HUES6 (cell line): ENCODE data around the gene MICAL3.
"Not testable (repeated sequence)": the region's sequence is repeated elsewhere in the genome, so short reads cannot be mapped to it uniquely, and the experiment has no call there.

Source experiments
- H3K27ac ChIP-seq: 2 replicates; pipeline ENCODE4 v1.7.0; 2013; ENCODE audit warnings: low read depth, mild to moderate bottlenecking, low read length, inconsistent platforms
- H3K27me3 ChIP-seq: 2 replicates; pipeline ENCODE4 v1.6.1; 2013; ENCODE audit warnings: low read length; ENCODE audit not compliant: control insufficient read depth, insufficient read depth
- H3K36me3 ChIP-seq: 2 replicates; pipeline ENCODE4 v1.6.1; 2013; ENCODE audit warnings: low read length; ENCODE audit not compliant: control insufficient read depth, insufficient read depth
- H3K4me1 ChIP-seq: 2 replicates; pipeline ENCODE4 v1.6.1; 2013; ENCODE audit warnings: low read length; ENCODE audit not compliant: control insufficient read depth, insufficient read depth
- H3K4me3 ChIP-seq: 2 replicates; pipeline ENCODE4 v1.5.1; 2013; ENCODE audit warnings: low read depth, low read length
- H3K9ac ChIP-seq: one replicate; pipeline ENCODE4 v1.6.1; 2013; ENCODE audit warnings: mild to moderate bottlenecking, low read length
- H3K9me3 ChIP-seq: 2 replicates; pipeline ENCODE4 v1.6.1; 2013; ENCODE audit warnings: low read depth, low read length; ENCODE audit not compliant: control insufficient read depth, insufficient read depth

MICAL3 gene

DNA sequence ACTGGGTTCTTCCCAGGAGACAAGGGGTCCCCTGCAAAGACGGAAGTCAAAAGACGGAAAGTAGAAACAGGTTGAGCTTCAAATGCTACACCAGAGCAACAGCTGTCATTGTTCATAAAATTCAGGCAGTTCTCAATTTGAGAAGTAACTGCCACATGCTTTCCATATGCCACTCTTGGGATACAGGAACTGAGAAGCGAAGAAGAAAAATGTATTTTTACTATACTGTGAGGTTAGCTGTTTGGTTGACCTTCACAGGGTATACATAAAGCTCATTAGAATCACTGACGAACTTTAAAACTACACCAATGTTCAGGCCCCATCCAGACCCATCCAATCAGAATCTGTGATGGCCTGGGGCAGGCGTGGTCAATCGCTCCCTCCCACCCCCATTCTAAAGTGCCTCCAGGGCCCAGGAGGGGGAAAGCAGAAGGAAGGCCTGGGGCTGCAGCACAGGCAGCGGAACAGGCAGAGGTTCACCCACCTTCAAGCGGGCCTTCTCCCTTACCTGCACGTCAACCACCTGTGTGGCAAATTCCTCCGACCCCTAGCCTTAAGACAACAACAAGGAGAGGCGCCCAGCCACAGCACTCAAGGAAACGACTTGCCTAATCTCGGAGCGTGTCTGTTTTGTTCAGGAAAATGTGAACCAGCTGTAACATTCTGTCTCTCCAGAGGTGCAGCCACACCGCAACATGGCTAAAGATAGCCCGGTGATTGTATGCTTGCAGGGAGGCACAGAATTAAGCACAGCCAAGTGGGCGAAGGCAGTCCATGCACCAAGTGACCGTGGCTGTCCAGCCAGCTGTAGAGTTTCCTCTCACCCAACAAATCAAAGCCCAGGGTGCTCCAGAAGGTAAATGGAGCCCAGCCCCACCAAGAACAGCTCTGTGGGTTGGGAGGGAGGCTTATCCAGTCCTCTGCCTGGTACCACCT, 82.6 kb downstream of the MICAL3 start:
- Histone ChIP-seq H3K36me3 (0 out of 2 replicates have a peak, but pooled peaks cover 2% of the 10 kb centered on the region), H3K4me1 (peaks cover 51% of the 10 kb centered on the region), H3K4me3 (no peak overlapping the region), H3K9me3 (no peaks in the 10 kb centered on the region), H3K9ac (no peak overlapping the region), H3K27me3 (no peaks in the 10 kb centered on the region), H3K27ac (no peak overlapping the region)

DNA sequence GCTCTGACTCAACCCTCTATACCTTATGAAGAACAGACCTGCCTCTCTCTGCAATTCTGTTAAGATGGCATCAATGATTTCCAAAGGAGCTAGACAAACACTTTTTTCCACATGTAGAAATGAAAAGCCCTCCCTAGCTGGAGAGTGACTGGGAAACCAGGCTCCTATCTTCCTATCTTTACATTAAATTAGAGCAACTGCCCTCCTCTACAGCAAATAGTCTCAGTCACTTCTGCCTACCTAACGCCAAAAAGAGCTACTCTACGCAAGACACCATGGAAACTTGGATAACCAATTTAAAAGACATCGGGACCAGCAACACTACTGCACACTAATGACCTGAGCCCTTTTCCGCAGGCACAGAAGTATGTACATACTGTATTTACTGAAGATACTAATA, 84.8 kb downstream of the MICAL3 start:
- Histone ChIP-seq H3K4me1 (peaks cover 34% of the 10 kb centered on the region), H3K9ac (no peak overlapping the region), H3K9me3 (no peaks in the 10 kb centered on the region), H3K27me3 (no peaks in the 10 kb centered on the region), H3K27ac (no peak overlapping the region), H3K36me3 (0 out of 2 replicates have a peak, but pooled peaks cover 3% of the 10 kb centered on the region), H3K4me3 (no peak overlapping the region)

DNA sequence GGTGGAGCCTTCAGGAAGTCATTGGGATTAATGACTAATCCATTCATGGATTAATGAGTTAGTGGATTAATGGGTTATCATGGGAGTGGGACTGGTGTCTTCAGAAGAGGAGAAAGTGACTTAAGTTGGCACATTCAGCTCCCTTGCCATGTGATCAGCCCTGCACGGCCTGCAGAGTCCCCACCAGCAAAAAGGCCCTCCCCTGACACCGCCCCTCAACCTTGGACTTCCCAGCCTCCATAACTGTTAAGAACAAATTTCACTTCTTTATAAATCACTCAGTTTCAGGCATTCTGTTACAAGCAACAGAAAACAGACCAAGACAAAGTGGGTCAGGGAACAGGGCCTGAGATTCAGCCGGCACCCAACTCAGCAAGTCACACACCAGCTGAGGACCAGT, 85.3 kb downstream of the MICAL3 start:
- Histone ChIP-seq H3K4me1 (peaks cover 29% of the 10 kb centered on the region), H3K27me3 (no peaks in the 10 kb centered on the region), H3K9ac (no peak overlapping the region), H3K27ac (no peak overlapping the region), H3K4me3 (no peak overlapping the region), H3K36me3 (0 out of 2 replicates have a peak, but pooled peaks cover 3% of the 10 kb centered on the region), H3K9me3 (no peaks in the 10 kb centered on the region)

DNA sequence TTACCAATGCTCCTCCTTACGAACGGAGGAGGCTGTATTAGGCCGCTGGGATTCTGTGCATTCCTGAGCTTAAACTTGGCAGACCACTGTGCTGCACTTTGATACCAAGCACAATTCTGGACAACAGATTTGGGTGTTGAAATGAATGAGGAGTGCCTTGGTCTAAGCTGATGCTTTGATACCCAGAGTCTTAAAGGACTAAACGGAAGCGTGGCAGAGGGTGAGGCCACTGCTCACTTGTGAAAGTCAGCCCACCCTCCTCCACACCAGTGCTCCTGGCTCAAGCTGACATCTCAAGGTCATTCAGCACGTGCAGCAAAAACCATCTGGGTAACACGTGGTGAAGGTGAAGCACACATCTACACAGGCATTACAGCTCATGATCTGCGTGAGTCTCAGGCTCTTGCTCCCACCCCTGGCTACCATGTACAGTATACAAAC, 85.9 kb downstream of the MICAL3 start:
- Histone ChIP-seq H3K4me1 (peaks cover 24% of the 10 kb centered on the region), H3K9ac (no peak overlapping the region), H3K36me3 (0 out of 2 replicates have a peak, but pooled peaks cover 3% of the 10 kb centered on the region), H3K27me3 (no peaks in the 10 kb centered on the region), H3K27ac (no peak overlapping the region), H3K9me3 (no peaks in the 10 kb centered on the region), H3K4me3 (no peak overlapping the region)

DNA sequence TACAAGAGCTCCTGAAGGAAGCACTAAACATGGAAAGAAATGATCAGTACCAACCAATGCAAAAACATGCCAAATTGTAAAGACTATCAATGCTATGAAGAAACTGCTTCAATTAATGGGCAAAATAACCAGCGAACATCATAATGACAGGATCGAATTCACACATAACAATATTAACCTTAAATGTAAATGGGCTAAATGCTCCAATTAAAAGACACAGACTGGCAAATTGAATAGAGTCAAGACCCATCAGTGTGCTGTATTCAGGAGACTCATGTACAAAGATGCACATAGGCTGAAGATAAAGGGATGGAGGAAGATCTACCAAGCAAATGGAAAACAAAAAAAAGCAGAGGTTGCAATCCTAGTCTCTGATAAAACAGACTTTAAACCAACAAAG, 91.9 kb downstream of the MICAL3 start:
- not testable (repeated sequence) for H3K9me3 ChIP-seq, H3K27me3 ChIP-seq, H3K9ac ChIP-seq, H3K4me1 ChIP-seq, H3K4me3 ChIP-seq, H3K27ac ChIP-seq, H3K36me3 ChIP-seq

DNA sequence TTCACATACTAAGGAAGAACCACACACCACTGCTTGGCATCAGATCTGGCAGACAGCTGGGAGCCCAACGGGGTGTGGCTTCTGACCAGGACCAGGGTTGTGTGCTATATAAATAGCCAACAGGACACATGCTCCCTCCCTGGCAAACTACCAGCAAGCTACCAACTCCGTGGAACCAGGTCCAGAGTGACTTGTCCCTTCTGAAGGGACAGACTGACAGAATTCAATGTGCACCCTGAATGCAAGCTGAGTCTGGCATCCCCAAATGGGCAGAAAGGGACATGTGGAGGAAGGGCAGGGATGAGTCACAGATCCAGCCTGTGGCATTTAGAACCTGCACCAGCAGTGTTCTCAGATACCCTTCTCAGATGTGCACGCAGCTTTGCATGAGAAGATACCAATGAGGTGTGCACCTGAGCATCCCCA, 92.9 kb downstream of the MICAL3 start:
- no peaks in the 10 kb centered on the region for H3K9me3 ChIP-seq
- H3K27ac ChIP-seq: no peak overlapping the region
- H3K36me3 ChIP-seq: no peaks in the 10 kb centered on the region
- no peaks in the 10 kb centered on the region for H3K4me1 ChIP-seq
- H3K4me3 ChIP-seq: no peak overlapping the region
- no peaks in the 10 kb centered on the region for H3K27me3 ChIP-seq
- H3K9ac ChIP-seq: no peak overlapping the region

DNA sequence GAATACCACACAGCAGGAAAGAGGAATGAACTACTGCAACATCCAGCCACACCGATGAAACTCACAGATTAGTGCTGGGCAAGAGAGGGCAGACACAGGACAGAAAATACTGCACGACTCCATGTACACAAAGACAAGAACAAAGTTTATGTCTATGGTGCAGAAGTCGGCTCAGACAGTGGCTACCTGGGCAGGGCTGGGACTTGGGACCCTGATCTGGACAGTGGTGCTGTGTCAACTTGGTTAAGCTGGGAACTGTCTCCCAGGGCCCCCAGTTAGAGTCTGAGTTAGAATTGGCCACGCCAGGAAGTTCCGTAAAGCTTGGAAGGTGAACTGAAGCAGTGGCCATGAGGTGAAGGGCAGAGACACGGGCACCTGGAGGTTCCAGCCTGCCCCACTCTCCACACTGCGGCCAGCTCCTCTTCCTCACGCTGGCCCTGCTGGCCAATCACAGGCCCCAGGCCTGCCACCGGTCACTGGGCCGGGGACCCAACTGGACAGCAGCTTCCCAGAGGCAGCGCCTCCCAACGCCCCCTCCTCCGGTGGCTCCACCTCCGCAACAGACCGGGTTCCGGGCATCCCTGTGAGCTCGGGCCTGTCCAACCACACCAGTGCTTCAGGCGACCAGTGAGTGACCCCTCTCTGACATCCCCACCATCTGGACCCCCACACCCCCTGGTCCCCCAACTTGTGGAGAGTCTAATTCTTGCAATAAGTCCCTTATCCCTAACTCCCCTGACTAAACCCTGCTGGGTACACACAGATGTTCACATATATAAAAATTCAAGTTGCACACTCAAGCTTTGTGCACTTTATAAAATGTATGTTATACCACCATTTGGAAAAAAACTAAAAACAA, 93.7 kb downstream of the MICAL3 start:
- H3K27ac ChIP-seq: no peak overlapping the region
- H3K36me3 ChIP-seq: no peaks in the 10 kb centered on the region
- no peaks in the 10 kb centered on the region for H3K4me1 ChIP-seq
- no peaks in the 10 kb centered on the region for H3K27me3 ChIP-seq
- no peak overlapping the region for H3K9ac ChIP-seq
- H3K4me3 ChIP-seq: no peak overlapping the region
- no peaks in the 10 kb centered on the region for H3K9me3 ChIP-seq

DNA sequence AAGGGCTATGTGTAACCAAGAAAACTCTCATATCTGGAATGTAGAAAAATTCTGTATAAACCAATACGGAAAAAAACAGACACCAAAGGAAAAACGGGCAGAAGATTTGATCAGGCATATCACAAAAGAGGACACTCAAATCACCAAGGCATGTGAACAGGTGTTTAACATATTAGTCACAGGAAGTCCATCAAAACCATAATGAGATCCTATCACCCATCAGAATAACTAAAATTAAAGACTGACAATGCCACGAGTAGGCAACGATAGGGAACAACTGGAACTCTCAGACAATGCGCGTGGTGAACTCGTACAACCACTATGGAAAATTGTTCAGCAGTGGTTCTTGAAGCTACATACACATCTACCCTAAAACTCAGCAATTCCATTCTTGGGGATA, 94.5 kb downstream of the MICAL3 start:
- H3K4me3 ChIP-seq: no peak overlapping the region
- no peak overlapping the region for H3K9ac ChIP-seq
- H3K4me1 ChIP-seq: 0 out of 2 replicates have a peak, but pooled peaks cover under 1% of the 10 kb centered on the region
- no peak overlapping the region for H3K27ac ChIP-seq
- H3K9me3 ChIP-seq: no peaks in the 10 kb centered on the region
- H3K36me3 ChIP-seq: no peaks in the 10 kb centered on the region
- no peaks in the 10 kb centered on the region for H3K27me3 ChIP-seq

DNA sequence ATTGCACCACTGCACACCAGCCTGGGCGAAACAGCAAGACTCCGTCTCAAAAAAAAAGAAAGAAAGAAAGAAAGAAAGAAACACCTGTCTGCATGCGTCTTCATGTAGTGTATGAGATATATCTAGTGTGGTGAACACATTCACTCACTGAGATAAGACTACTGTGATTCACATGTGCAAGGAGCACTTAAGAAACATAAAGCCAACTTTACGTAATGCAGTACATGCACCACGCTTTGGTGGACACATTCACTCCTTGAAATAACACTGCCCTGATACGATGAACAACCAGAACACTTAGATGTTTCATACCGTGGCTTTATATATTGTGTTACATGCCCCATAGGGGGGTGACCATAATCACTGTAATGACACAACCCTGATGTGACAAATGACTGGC, 96.0 kb downstream of the MICAL3 start:
- H3K9me3 ChIP-seq: no peaks in the 10 kb centered on the region
- no peaks in the 10 kb centered on the region for H3K36me3 ChIP-seq
- H3K4me3 ChIP-seq: no peak overlapping the region

DNA sequence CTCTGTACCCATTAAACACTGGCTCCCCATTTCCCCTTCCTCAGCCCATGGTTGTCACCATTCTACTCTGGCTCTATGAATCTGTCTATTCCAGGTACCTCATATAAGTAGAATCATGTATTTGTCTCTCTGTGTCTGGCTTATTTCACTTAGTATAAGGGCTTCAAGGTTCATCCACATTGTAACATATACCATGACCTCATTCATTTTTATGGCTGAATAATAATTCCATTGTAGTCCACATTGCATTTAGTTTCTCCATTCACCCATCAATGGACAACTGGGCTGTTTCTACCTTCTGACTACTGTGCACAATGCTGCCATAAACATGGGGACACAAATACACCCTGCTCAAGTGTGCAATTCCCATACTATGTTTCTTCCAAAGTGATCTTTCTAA, 97.3 kb downstream of the MICAL3 start:
- Histone ChIP-seq H3K9ac (no peak overlapping the region), H3K9me3 (no peaks in the 10 kb centered on the region), H3K4me1 (peaks cover 19% of the 10 kb centered on the region), H3K36me3 (no peaks in the 10 kb centered on the region), H3K27ac (no peak overlapping the region), H3K27me3 (no peaks in the 10 kb centered on the region), H3K4me3 (no peak overlapping the region)

More for the DNA sequence above, 96.0 kb downstream of the MICAL3 start:
- H3K9ac ChIP-seq: no peak overlapping the region
- peaks cover 6% of the 10 kb centered on the region; the same call in 1 of the 2 replicates for H3K4me1 ChIP-seq
- no peaks in the 10 kb centered on the region for H3K27me3 ChIP-seq
- H3K27ac ChIP-seq: no peak overlapping the region

DNA sequence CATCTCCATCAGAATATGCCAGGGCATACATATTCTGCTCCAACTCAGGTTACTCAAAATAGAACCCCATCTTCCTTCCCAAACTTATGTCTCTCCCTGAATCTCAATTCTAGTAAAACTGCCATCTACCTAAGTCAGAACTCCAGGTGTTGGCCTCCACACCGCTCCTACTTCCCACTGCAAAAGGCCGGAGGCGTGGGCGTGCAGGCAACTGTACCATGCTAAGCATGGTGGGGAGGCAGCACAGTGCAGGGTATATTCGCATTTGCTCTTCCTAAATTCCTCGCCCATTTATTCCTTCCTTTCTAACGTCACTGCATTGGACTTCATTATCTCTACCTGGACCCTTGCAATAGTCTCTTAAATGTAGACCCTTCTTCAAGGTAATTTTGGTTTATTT, 97.8 kb downstream of the MICAL3 start:
- no peak overlapping the region for H3K27ac ChIP-seq
- no peak overlapping the region for H3K4me3 ChIP-seq
- no peaks in the 10 kb centered on the region for H3K27me3 ChIP-seq
- H3K9me3 ChIP-seq: no peaks in the 10 kb centered on the region
- H3K4me1 ChIP-seq: peaks cover 22% of the 10 kb centered on the region
- H3K36me3 ChIP-seq: no peaks in the 10 kb centered on the region
- H3K9ac ChIP-seq: no peak overlapping the region
